GM12878 (cell line): ENCODE results near the gene NTRK3. TPM values are rescaled to one million over a fixed set of nuclear protein-coding genes. Genes with fewer than 3 reads are reported as not detected.

Experiments used
- ATAC-seq: fragments of 200-7000 bp; cut with Tn5 transposase; 3 replicates; pipeline ENCODE4 v1.9.1; 2020; ENCODE audit warnings: mild to moderate bottlenecking, moderate library complexity
- BruUV-seq: library from RNA; stranded (reverse); fragments of 400-500 nt; replicated peaks from 2 replicates; lab custom pipeline; 2021; lab: Mats Ljungman, UMichigan
- CTCF ChIA-PET: fragments of 300-600 bp; sonication (Branson Sonifier 250); formaldehyde crosslinking; extraction: SDS; loops from one replicate; lab custom pipeline; 2021; ENCODE audit warnings: inconsistent platforms; lab: Yijun Ruan, JAX
- POLR2A ChIA-PET: fragments of 350-600 bp; formaldehyde crosslinking; extraction: SDS; loops from one replicate; lab custom pipeline; 2021; ENCODE audit warnings: inconsistent platforms; lab: Charles Lee
- RAD21 ChIA-PET: fragments of 300-600 bp; sonication (Branson Sonifier 250); formaldehyde crosslinking; loops from one replicate; lab custom pipeline; 2023; ENCODE audit warnings: antibody characterized with exemption; ENCODE audit not compliant: unreplicated experiment; lab: Charles Lee
- SMC1A ChIA-PET: fragments of 300-600 bp; sonication (Branson Sonifier 250); formaldehyde crosslinking; loops from one replicate; lab custom pipeline; 2023; ENCODE audit not compliant: unreplicated experiment, uncharacterized antibody; lab: Charles Lee
- DNase-seq: peaks from one replicate; pipeline ENCODE4 v3.0.0-alpha.2; 2011; ENCODE audit warnings: low read depth, low spot score
- FAIRE-seq: peaks from 3 replicates; lab custom pipeline; 2011; peaks lifted over from hg19 to GRCh38; lab: Jason Lieb, UNC
- H2AFZ ChIP-seq: 2 replicates; pipeline ENCODE4 v1.6.0; 2011; ENCODE audit warnings: low read depth, low read length, control low read depth; ENCODE audit not compliant: control insufficient read depth
- H3K27ac ChIP-seq: 2 replicates; pipeline ENCODE4 v1.5.1; 2011; ENCODE audit warnings: control low read depth; ENCODE audit not compliant: control insufficient read depth, insufficient read depth
- H3K27me3 ChIP-seq, 2 experiments: replicated peaks in 1 of 2; 2 replicates each; pipeline versions ENCODE4 v1.6.0 to v1.6.1; 2011; ENCODE audit warnings: low read length in 1 of 2; ENCODE audit not compliant: control insufficient read depth in 2 of 2, insufficient read depth in 2 of 2
- H3K36me3 ChIP-seq, 2 experiments: 2 replicates each; pipeline ENCODE4 v1.5.1; 2011; ENCODE audit warnings: low read length in 1 of 2; ENCODE audit not compliant: control insufficient read depth in 2 of 2, insufficient read depth in 2 of 2
- H3K4me1 ChIP-seq: 2 replicates; pipeline ENCODE4 v1.6.1; 2011; ENCODE audit warnings: mild to moderate bottlenecking, low read length, moderate library complexity, mixed read lengths; ENCODE audit not compliant: control insufficient read depth, insufficient read depth
- H3K4me2 ChIP-seq: 2 replicates; pipeline ENCODE4 v1.6.0; 2011; ENCODE audit warnings: control low read depth; ENCODE audit not compliant: control insufficient read depth, insufficient read depth
- H3K4me3 ChIP-seq: fragments of 200-600 bp; sonication (generic); 2 replicates; pipeline ENCODE4 v1.5.1; 2016
- H3K79me2 ChIP-seq: 2 replicates; pipeline ENCODE4 v1.6.0; 2011; ENCODE audit warnings: low read length; ENCODE audit not compliant: control insufficient read depth, insufficient read depth
- H3K9ac ChIP-seq: 2 replicates; pipeline ENCODE4 v1.8.0; 2011; ENCODE audit warnings: low read length, control low read depth, mixed read lengths; ENCODE audit not compliant: control insufficient read depth, insufficient read depth
- H3K9me3 ChIP-seq: replicated peaks from 3 replicates; pipeline ENCODE4 v1.5.1; 2011; ENCODE audit warnings: mild to moderate bottlenecking, low read length; ENCODE audit not compliant: control insufficient read depth, insufficient read depth
- H4K20me1 ChIP-seq: 2 replicates; pipeline ENCODE4 v1.6.0; 2011; ENCODE audit not compliant: control insufficient read depth, insufficient read depth
- BCL11A ChIP-seq: IDR thresholded peaks from 2 replicates; pipeline ENCODE4 v1.6.1; 2011; ENCODE audit warnings: low read depth, low read length
- ESRRA ChIP-seq: IDR thresholded peaks from 2 replicates; pipeline ENCODE4 v1.6.1; 2012; ENCODE audit warnings: mild to moderate bottlenecking, low read length, improper control_type of control experiment
- FOS ChIP-seq: IDR thresholded peaks from 3 replicates; pipeline ENCODE4 v1.6.1; 2011; ENCODE audit warnings: borderline replicate concordance; ENCODE audit not compliant: insufficient read length; ENCODE audit errors: extremely low read depth
- FOXM1 ChIP-seq: IDR thresholded peaks from 2 replicates; pipeline ENCODE4 v1.6.1; 2012; ENCODE audit warnings: low read depth, mild to moderate bottlenecking, inconsistent platforms, low read length, moderate library complexity
- GATAD2B ChIP-seq: fragments of 450-650 bp; conservative IDR thresholded peaks from 2 replicates; pipeline ENCODE4 v1.6.1; 2017; ENCODE audit warnings: low read depth, mild to moderate bottlenecking, moderate library complexity
- HDAC6 ChIP-seq: fragments of 200-600 bp; sonication (generic); IDR thresholded peaks from one replicate; pipeline ENCODE4 v1.8.0; 2017; ENCODE audit warnings: antibody characterized with exemption; ENCODE audit not compliant: unreplicated experiment
- IKZF2 ChIP-seq, 2 experiments: fragments of 450-650 bp; IDR thresholded peaks; 2 replicates each; pipeline ENCODE4 v1.6.1; 2017; ENCODE audit warnings: mild to moderate bottlenecking in 2 of 2, moderate library complexity in 2 of 2
- JUND ChIP-seq: IDR thresholded peaks from 2 replicates; pipeline ENCODE4 v1.6.1; 2012; ENCODE audit warnings: low read depth, mild to moderate bottlenecking, low read length, improper control_type of control experiment, moderate library complexity
- MEF2A ChIP-seq: IDR thresholded peaks from 2 replicates; pipeline ENCODE4 v1.6.1; 2011; ENCODE audit warnings: low read depth, mild to moderate bottlenecking, low read length, moderate library complexity; ENCODE audit not compliant: insufficient read depth
- MLLT1 ChIP-seq: fragments of 450-650 bp; IDR thresholded peaks from 2 replicates; pipeline ENCODE4 v1.6.1; 2016; ENCODE audit warnings: mild to moderate bottlenecking
- MTA3 ChIP-seq: IDR thresholded peaks from 2 replicates; pipeline ENCODE4 v1.6.1; 2012; ENCODE audit warnings: low read length, inconsistent platforms, borderline replicate concordance
- NBN ChIP-seq: fragments of 450-650 bp; IDR thresholded peaks from 2 replicates; pipeline ENCODE4 v1.6.1; 2016
- RAD51 ChIP-seq: fragments of 450-650 bp; IDR thresholded peaks from 2 replicates; pipeline ENCODE4 v1.6.1; 2016; ENCODE audit warnings: moderate library complexity, mild to moderate bottlenecking, inconsistent platforms
- ZBED1 ChIP-seq: IDR thresholded peaks from 2 replicates; pipeline ENCODE4 v1.6.1; 2016; ENCODE audit warnings: borderline replicate concordance
- WGBS: methylation state at CpG from one replicate; pipeline ENCODE4 v1.1.6; 2016; ENCODE audit warnings: low lambda C conversion rate; ENCODE audit not compliant: insufficient replicate concordance, insufficient coverage; ENCODE audit errors: missing lambda C conversion rate; 5-methylcytosine and 5-hydroxymethylcytosine counted together
- in situ Hi-C: fragments of 300-500 bp; cut with MboI; formaldehyde crosslinking; loops from 9 replicates; pipeline ENCODE4 v1.14.3; 2018; ENCODE audit warnings: mixed read lengths
- intact Hi-C: fragments of 100-400 bp; cut with micrococcal nuclease; formaldehyde crosslinking; loops from one replicate; pipeline ENCODE4 v1.14.2; 2022; ENCODE audit not compliant: unreplicated experiment
- polyA plus RNA-seq, 11 experiments: library from polyadenylated mRNA; depleted of rRNA in 4 of 11; unstranded in 6 of 11; stranded (reverse) in 5 of 11; fragments of >200 nt; fragmentation: Nextera tagmentation in 4 of 11; fragmentation: Illumina TruSeq in 1 of 11; extraction: Ambion mirVana in 4 of 11; extraction: Trizol in 1 of 11; gene quantifications; 1 replicate in 1 of 11; 2 replicates in 10 of 11; pipeline versions ENCODE4 v1.2.1 to v1.2.3, GENCODE V29; 2011 to 2016; ENCODE audit warnings: inconsistent platforms in 2 of 11, missing spikeins in 2 of 11, low read depth in 1 of 11
- total RNA-seq, 4 experiments: library from RNA; depleted of rRNA in 3 of 4; stranded (reverse); fragments of >200 nt in 3 of 4; fragmentation: Illumina TruSeq in 1 of 4; extraction: Trizol in 1 of 4; gene quantifications; 2 replicates each; pipeline versions ENCODE4 v1.2.1 to v1.2.3, GENCODE V29; 2013 to 2021
- TF ChIP-seq, protein P1 (sequence below): fragments of 450-650 bp; formaldehyde crosslinking; IDR thresholded peaks from 2 replicates; pipeline ENCODE4 v1.5.0; 2022; ENCODE audit warnings: mild to moderate bottlenecking, missing genetic modification characterization
- TF ChIP-seq, protein P2 (sequence below): fragments of 150-350 bp; IDR thresholded peaks from 2 replicates; pipeline ENCODE4 v1.6.1; 2014; ENCODE audit warnings: mild to moderate bottlenecking, low read depth, low read length

Gene NTRK3
- total and polyA plus RNA-seq, 10 of the 15 experiments (the other 5 are each of a cell fraction or from before 2014, with no cell fraction given), result not detected

GRCh38 chr15:88089024-88089620, 167.4 kb downstream of the NTRK3 start (continued):
- TF ChIP-seq, protein P1, sequence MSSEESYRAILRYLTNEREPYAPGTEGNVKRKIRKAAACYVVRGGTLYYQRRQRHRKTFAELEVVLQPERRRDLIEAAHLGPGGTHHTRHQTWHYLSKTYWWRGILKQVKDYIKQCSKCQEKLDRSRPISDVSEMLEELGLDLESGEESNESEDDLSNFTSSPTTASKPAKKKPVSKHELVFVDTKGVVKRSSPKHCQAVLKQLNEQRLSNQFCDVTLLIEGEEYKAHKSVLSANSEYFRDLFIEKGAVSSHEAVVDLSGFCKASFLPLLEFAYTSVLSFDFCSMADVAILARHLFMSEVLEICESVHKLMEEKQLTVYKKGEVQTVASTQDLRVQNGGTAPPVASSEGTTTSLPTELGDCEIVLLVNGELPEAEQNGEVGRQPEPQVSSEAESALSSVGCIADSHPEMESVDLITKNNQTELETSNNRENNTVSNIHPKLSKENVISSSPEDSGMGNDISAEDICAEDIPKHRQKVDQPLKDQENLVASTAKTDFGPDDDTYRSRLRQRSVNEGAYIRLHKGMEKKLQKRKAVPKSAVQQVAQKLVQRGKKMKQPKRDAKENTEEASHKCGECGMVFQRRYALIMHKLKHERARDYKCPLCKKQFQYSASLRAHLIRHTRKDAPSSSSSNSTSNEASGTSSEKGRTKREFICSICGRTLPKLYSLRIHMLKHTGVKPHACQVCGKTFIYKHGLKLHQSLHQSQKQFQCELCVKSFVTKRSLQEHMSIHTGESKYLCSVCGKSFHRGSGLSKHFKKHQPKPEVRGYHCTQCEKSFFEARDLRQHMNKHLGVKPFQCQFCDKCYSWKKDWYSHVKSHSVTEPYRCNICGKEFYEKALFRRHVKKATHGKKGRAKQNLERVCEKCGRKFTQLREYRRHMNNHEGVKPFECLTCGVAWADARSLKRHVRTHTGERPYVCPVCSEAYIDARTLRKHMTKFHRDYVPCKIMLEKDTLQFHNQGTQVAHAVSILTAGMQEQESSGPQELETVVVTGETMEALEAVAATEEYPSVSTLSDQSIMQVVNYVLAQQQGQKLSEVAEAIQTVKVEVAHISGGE (CRISPR knock-in tag), result no peak
- TF ChIP-seq MEF2A (no peak), BCL11A (no peak)

DNA sequence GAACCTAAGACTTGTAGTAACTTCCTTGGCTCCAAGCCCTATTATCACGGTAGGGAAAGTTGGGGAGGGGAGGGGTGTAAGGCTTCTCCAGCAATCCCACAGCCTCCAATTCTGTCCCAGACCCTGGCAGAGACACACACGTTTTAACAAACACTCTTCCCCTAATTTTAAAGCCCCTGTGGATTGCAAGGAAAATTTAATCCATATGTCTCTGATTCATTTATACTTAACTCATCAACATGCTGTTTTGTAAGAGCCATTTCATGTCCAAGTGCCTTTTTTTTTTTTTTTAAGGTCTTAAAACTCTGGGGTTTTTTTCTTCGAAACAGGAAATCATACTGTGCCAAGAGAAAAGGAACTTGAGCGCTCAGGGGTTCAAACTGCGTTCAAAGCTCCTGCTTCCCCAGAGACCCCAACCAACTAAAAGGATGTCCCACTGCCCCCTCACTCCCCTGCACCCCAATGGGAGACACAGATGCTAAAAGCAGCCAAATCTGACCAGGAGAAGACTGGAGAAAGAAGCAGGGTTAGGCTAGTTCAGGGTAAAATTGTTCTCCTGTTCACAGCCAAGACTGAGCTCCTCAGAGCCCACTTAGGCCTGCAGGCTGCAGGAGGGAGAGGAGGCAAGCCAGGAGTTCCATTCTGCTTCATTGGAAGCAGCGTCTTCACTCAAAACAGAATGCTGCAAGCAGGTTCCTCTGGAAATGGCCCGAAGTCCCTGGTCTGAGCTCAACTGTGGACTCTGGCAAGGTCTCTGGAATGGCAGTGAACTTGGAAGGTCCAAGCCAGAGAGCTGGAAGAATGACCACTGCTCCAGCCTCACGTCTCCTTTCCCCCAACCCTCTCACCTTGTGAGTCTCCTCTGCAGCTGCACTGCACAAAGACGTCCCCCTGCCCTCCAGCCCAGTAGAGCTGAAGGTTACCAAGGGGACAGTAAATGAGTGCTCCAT, 172.5 kb downstream of the NTRK3 start:
- SMC1A ChIA-PET, result no interaction called here
- Histone ChIP-seq H3K4me2 (no peak overlapping the region), H3K36me3 (no peaks in the 10 kb centered on the region), H3K9me3 (no peaks in the 10 kb centered on the region), H3K79me2 (no peaks in the 10 kb centered on the region), H2AFZ (no peak overlapping the region), H3K4me3 (no peak overlapping the region), H4K20me1 (no peaks in the 10 kb centered on the region), H3K27me3 (no peaks in the 10 kb centered on the region; a peak in 1 of 4 replicates), H3K9ac (no peak overlapping the region), H3K27ac (no peak overlapping the region), H3K4me1 (no peaks in the 10 kb centered on the region)
- DNase-seq (no peak), FAIRE-seq (no peak), ATAC-seq (no peak)
- CTCF ChIA-PET, result no interaction called here
- no TSS peak for BruUV-seq
- POLR2A ChIA-PET, result no interaction called here
- WGBS, result 5% methylated on average over 9 of the region's 9 CpGs
- RAD21 ChIA-PET, result no interaction called here
- intact Hi-C loops (no loop called here), in situ Hi-C loops (no loop called here)
- TF ChIP-seq FOS, result no peak
- no peak for TF ChIP-seq FOXM1
- no peak for TF ChIP-seq NBN
- no peak for TF ChIP-seq ZBED1
- no peak for TF ChIP-seq GATAD2B
- TF ChIP-seq ESRRA, result no peak
- no peak for TF ChIP-seq HDAC6
- TF ChIP-seq MTA3, result no peak
- no peak for TF ChIP-seq MLLT1
- TF ChIP-seq JUND, result no peak
- no peak for TF ChIP-seq RAD51
- TF ChIP-seq IKZF2 (IDR thresholded peaks at IDR 0.05), result no peak
- TF ChIP-seq, protein P2, sequence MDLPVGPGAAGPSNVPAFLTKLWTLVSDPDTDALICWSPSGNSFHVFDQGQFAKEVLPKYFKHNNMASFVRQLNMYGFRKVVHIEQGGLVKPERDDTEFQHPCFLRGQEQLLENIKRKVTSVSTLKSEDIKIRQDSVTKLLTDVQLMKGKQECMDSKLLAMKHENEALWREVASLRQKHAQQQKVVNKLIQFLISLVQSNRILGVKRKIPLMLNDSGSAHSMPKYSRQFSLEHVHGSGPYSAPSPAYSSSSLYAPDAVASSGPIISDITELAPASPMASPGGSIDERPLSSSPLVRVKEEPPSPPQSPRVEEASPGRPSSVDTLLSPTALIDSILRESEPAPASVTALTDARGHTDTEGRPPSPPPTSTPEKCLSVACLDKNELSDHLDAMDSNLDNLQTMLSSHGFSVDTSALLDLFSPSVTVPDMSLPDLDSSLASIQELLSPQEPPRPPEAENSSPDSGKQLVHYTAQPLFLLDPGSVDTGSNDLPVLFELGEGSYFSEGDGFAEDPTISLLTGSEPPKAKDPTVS, result no peak
